Measurements from ENCODE around the gene HOXB8.

HOXB8 gene

GRCh38 chr17:48633266-48633677, 18.2 kb upstream of the HOXB8 start:
- Histone ChIP-seq H3K27me3 (ENCODE audit: insufficient read depth, poor library complexity, severe bottlenecking) (peaks cover 31% of the 10 kb centered on the region), H3K9me3 (ENCODE audit: severe bottlenecking) (no peaks in the 10 kb centered on the region), H3K4me3 (ENCODE audit: severe bottlenecking) (no peak overlapping the region), H3K36me3 (ENCODE audit: low read depth) (no peaks in the 10 kb centered on the region), H3K4me1 (ENCODE audit: insufficient read depth, poor library complexity, severe bottlenecking) (no peaks in the 10 kb centered on the region), H3K27ac (ENCODE audit: poor library complexity, severe bottlenecking) (no peak overlapping the region)
- ATAC-seq (ENCODE audit: low read depth), result no peak
- DNase-seq (ENCODE audit: low spot score), result no peak
- no peak for TF ChIP-seq CTCF (IDR thresholded peaks at IDR 0.05; ENCODE audit: poor library complexity, severe bottlenecking)

DNA sequence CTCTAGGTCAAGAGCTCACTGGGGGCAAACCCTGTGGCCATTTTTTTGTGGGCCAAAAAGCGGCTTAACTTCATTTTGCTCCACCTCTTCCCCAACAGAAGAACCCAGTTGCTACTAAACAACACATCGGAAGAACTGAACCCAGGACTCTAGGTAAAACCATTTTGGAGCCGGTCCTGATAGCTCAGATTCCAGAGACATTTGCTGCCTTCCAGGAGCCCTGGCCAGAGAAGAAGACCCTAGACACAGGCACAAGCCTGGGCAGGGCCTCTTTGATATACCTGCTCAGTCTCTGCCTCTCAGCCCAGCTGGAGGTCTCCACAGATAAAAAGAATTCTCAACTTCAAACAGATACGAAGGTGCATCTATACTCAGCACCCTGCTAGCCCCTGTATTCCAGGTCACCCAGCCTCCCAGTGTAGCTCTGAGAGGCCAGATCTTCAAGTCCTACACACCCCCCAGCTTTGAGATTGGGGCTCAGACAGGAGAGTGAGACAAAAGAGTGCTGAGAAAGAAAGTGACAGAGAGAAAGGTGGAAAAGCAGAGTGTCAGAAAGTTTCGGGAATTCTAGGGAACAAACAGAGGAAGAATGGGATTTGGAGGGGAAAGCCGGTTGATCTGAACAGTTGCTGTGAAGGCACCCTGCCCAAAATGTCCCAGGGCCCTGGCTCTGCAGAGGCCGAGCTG, 17.6 kb upstream of the HOXB8 start:
- no peak overlapping the region for H3K4me3 ChIP-seq (ENCODE audit: severe bottlenecking)
- no peaks in the 10 kb centered on the region for H3K9me3 ChIP-seq (ENCODE audit: severe bottlenecking)
- no peak for TF ChIP-seq CTCF (IDR thresholded peaks at IDR 0.05; ENCODE audit: poor library complexity, severe bottlenecking)
- no peak overlapping the region for H3K27ac ChIP-seq (ENCODE audit: poor library complexity, severe bottlenecking)
- ATAC-seq (ENCODE audit: low read depth) (no peak), DNase-seq (ENCODE audit: low spot score) (no peak)
- no peaks in the 10 kb centered on the region for H3K36me3 ChIP-seq (ENCODE audit: low read depth)
- peaks cover 36% of the 10 kb centered on the region for H3K27me3 ChIP-seq (ENCODE audit: insufficient read depth, poor library complexity, severe bottlenecking)
- H3K4me1 ChIP-seq (ENCODE audit: insufficient read depth, poor library complexity, severe bottlenecking), result no peaks in the 10 kb centered on the region

DNA sequence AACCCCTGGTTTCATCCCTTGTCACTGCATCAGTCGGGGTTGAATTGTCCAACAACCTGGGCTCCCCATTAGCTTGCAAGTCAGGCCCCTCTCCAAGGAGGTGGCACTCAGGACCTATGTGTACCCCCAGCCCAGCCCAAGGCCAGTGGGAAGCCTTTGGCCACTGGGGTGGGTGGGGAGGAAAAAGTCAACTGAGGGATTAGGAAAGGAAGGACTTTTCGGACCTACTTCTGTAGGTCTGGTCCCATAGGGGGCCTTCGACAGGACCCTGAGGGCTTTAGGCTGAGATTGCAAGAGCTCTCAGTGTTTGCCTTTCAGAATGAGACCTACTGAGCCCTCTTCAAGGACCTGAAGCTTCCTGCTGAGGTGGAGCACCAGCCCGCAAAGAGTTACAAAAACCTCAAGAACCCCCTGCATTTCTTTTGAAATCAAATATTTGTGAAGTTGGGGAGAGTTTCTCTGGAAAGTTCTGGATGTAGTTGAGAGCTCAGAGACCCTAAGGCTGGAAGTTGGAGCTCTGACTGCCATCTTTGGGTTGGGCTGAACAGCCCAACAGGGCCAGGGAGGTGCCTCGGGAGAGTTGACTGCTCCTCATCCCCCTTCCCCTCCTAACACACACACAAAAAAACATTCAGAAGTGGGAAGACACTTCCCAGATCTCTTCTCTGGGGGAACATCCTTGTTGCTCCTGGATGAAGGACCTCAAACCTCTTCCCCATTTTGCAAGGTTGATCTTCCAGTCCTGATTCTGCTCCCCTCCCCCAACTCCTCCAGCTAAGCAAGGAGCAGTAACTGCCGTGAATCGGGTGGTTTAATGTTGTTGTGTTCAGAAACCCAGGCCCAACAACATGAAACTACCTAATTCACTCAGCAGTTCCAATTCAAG, 16.8 kb upstream of the HOXB8 start:
- no peak for TF ChIP-seq CTCF (IDR thresholded peaks at IDR 0.05; ENCODE audit: poor library complexity, severe bottlenecking)
- peaks cover 44% of the 10 kb centered on the region for H3K27me3 ChIP-seq (ENCODE audit: insufficient read depth, poor library complexity, severe bottlenecking)
- no peaks in the 10 kb centered on the region for H3K36me3 ChIP-seq (ENCODE audit: low read depth)
- H3K9me3 ChIP-seq (ENCODE audit: severe bottlenecking), result no peaks in the 10 kb centered on the region
- DNase-seq (ENCODE audit: low spot score), result no peak
- no peaks in the 10 kb centered on the region for H3K4me1 ChIP-seq (ENCODE audit: insufficient read depth, poor library complexity, severe bottlenecking)
- H3K27ac ChIP-seq (ENCODE audit: poor library complexity, severe bottlenecking), result no peak overlapping the region
- H3K4me3 ChIP-seq (ENCODE audit: severe bottlenecking), result no peak overlapping the region
- no peak for ATAC-seq (ENCODE audit: low read depth)

- TF ChIP-seq CTCF (IDR thresholded peaks at IDR 0.05; ENCODE audit: poor library complexity, severe bottlenecking), result no peak
- H3K36me3 ChIP-seq (ENCODE audit: low read depth), result no peaks in the 10 kb centered on the region
- H3K4me3 ChIP-seq (ENCODE audit: severe bottlenecking), result no peak overlapping the region
- ATAC-seq (ENCODE audit: low read depth) (no peak), DNase-seq (ENCODE audit: low spot score) (no peak)
- H3K27ac ChIP-seq (ENCODE audit: poor library complexity, severe bottlenecking), result no peak overlapping the region
- peaks cover 47% of the 10 kb centered on the region for H3K27me3 ChIP-seq (ENCODE audit: insufficient read depth, poor library complexity, severe bottlenecking)
- no peaks in the 10 kb centered on the region for H3K4me1 ChIP-seq (ENCODE audit: insufficient read depth, poor library complexity, severe bottlenecking)
- H3K9me3 ChIP-seq (ENCODE audit: severe bottlenecking), result no peaks in the 10 kb centered on the region
Measured at GRCh38 chr17:48630925-48631692, 16.0 kb upstream of the HOXB8 start.

Data from RWPE2 (cell line).